NCI-H2227 treated with DMSO at 0.1 percent for 48 hours (cell line): Measurements from ENCODE around the gene C9orf40.
A peak's percentile ranks its signal among the peaks of the same experiment; 100 is the strongest.

Experiments used
- DNase-seq: peaks from one replicate; lab custom pipeline; 2025; lab: John Stamatoyannopoulos, UW

The C9orf40 gene

GRCh38 chr9:74952201-74953151, at the start of gene C9orf40:
Gene C9orf40 (minus strand): TSS chr9:74952912. CDS start chr9:74952611, 301 bp downstream.
- DNase-seq = peak; percentile 78

- peak; percentile 29 for DNase-seq
Observed at GRCh38 chr9:75001719-75002421, 49.2 kb upstream of the C9orf40 start.

- DNase-seq = no peak
Observed at GRCh38 chr9:75000835-75001234, 48.1 kb upstream of the C9orf40 start.

- DNase-seq = no peak
Observed at GRCh38 chr9:74985041-74985440, 32.3 kb upstream of the C9orf40 start.

GRCh38 chr9:74983709-74984108, 31.0 kb upstream of the C9orf40 start:
- DNase-seq = no peak

GRCh38 chr9:74979844-74980243, 27.1 kb upstream of the C9orf40 start:
- no peak for DNase-seq

- no peak for DNase-seq
Observed at GRCh38 chr9:74977287-74977686, 24.6 kb upstream of the C9orf40 start.

- no peak for DNase-seq
Observed at GRCh38 chr9:74975538-74975937, 22.8 kb upstream of the C9orf40 start.

GRCh38 chr9:74974558-74974957, 21.8 kb upstream of the C9orf40 start:
- DNase-seq = no peak

GRCh38 chr9:74973714-74974113, 21.0 kb upstream of the C9orf40 start:
- no peak for DNase-seq

GRCh38 chr9:74963056-74963455, 10.3 kb upstream of the C9orf40 start:
- DNase-seq = no peak

GRCh38 chr9:74961496-74961895, 8.8 kb upstream of the C9orf40 start:
- DNase-seq = no peak

- no peak for DNase-seq
Observed at GRCh38 chr9:74960561-74960960, 7.8 kb upstream of the C9orf40 start.

- DNase-seq = no peak
Observed at GRCh38 chr9:74958587-74958986, 5.9 kb upstream of the C9orf40 start.

GRCh38 chr9:74953235-74953751, 581 bp upstream of the C9orf40 start:
- DNase-seq = no peak

GRCh38 chr9:74951725-74952151, 974 bp downstream of the C9orf40 start:
- DNase-seq = no peak

- DNase-seq = no peak
Observed at GRCh38 chr9:74951107-74951720, 1.5 kb downstream of the C9orf40 start.

GRCh38 chr9:74949859-74950855, 2.6 kb downstream of the C9orf40 start:
- DNase-seq = no peak

- DNase-seq = no peak
Observed at GRCh38 chr9:74948937-74949336, 3.8 kb downstream of the C9orf40 start.

- DNase-seq = no peak
Observed at GRCh38 chr9:74946686-74947085, 6.0 kb downstream of the C9orf40 start.

GRCh38 chr9:74942801-74943200, 9.9 kb downstream of the C9orf40 start:
- DNase-seq = no peak
